OCI-LY7 (cell line): ENCODE measurements around the gene NMT1. TPM values are rescaled to one million over a fixed set of nuclear protein-coding genes. Genes with fewer than 3 reads are reported as not detected.
A peak's percentile ranks its signal among the peaks of the same experiment; 100 is the strongest.

ENCODE experiments used
- BruUV-seq: library from RNA; stranded (reverse); fragments of 400-500 nt; replicated peaks from 2 replicates; lab custom pipeline; 2021; lab: Mats Ljungman, UMichigan
- CTCF ChIA-PET: fragments of 300-600 bp; sonication (Branson Sonifier 250); formaldehyde crosslinking; loops from one replicate; lab custom pipeline; 2022; ENCODE audit warnings: antibody characterized with exemption; ENCODE audit not compliant: unreplicated experiment; lab: Charles Lee
- POLR2A ChIA-PET: fragments of 300-600 bp; sonication (Branson Sonifier 250); formaldehyde crosslinking; loops from one replicate; lab custom pipeline; 2022; ENCODE audit warnings: antibody characterized with exemption; lab: Charles Lee
- DNase-seq: peaks from one replicate; pipeline ENCODE4 v3.0.0-alpha.2; 2015; ENCODE audit warnings: low spot score
- H2AFZ ChIP-seq: fragments of 200-600 bp; sonication (generic), shearing (Covaris generic); 2 replicates; pipeline ENCODE4 v1.6.1; 2014; ENCODE audit warnings: mild to moderate bottlenecking, antibody characterized with exemption, low read length, moderate library complexity
- H3K27ac ChIP-seq: fragments of 200-600 bp; sonication (generic); 2 replicates; pipeline ENCODE4 v1.5.1; 2014; ENCODE audit warnings: mixed run types, low read depth, mild to moderate bottlenecking, moderate library complexity, low read length, inconsistent platforms; ENCODE audit not compliant: poor library complexity, severe bottlenecking
- H3K36me3 ChIP-seq: fragments of 200-600 bp; sonication (generic); 2 replicates; pipeline ENCODE4 v1.6.1; 2014; ENCODE audit warnings: mild to moderate bottlenecking, antibody characterized with exemption, low read length, moderate library complexity, mixed read lengths; ENCODE audit not compliant: insufficient read depth
- H3K4me1 ChIP-seq: fragments of 200-600 bp; sonication (generic); 2 replicates; pipeline ENCODE4 v1.5.1; 2014; ENCODE audit warnings: mild to moderate bottlenecking, low read length; ENCODE audit not compliant: insufficient read depth, poor library complexity, severe bottlenecking
- H3K4me2 ChIP-seq: fragments of 200-600 bp; sonication (generic); 2 replicates; pipeline ENCODE4 v1.6.1; 2014; ENCODE audit warnings: mild to moderate bottlenecking, low read length
- H3K4me3 ChIP-seq: fragments of 200-600 bp; sonication (generic); 2 replicates; pipeline ENCODE4 v1.5.1; 2014; ENCODE audit warnings: mild to moderate bottlenecking, low read depth, low read length; ENCODE audit not compliant: poor library complexity, severe bottlenecking
- H3K79me2 ChIP-seq: fragments of 200-600 bp; sonication (generic); 2 replicates; pipeline ENCODE4 v1.6.1; 2016; ENCODE audit warnings: low read depth, mild to moderate bottlenecking, low read length, moderate library complexity, mixed read lengths; ENCODE audit not compliant: insufficient read depth
- H3K9me2 ChIP-seq: fragments of 200-600 bp; sonication (generic); 2 replicates; pipeline ENCODE4 v1.6.1; 2016; ENCODE audit warnings: mild to moderate bottlenecking, low read length, mixed read lengths; ENCODE audit not compliant: insufficient read depth
- H3K9me3 ChIP-seq: fragments of 200-600 bp; sonication (generic); 2 replicates; pipeline ENCODE4 v1.6.1; 2014; ENCODE audit warnings: mild to moderate bottlenecking, mixed run types, low read length, mixed read lengths
- H4K20me1 ChIP-seq: fragments of 200-600 bp; sonication (generic); 2 replicates; pipeline ENCODE4 v1.6.1; 2014; ENCODE audit warnings: mild to moderate bottlenecking, antibody characterized with exemption, low read length, moderate library complexity, mixed read lengths; ENCODE audit not compliant: insufficient read depth
- CTCF ChIP-seq: fragments of 200-600 bp; sonication (generic); conservative IDR thresholded peaks from 2 replicates; pipeline ENCODE4 v1.5.1; 2014; ENCODE audit warnings: mild to moderate bottlenecking, antibody characterized with exemption, low read length, moderate library complexity, mixed read lengths
- EZH2phosphoT487 ChIP-seq: fragments of 200-600 bp; sonication (generic); IDR thresholded peaks from 2 replicates; pipeline ENCODE4 v1.6.1; 2018; ENCODE audit warnings: low read depth, borderline replicate concordance, mild to moderate bottlenecking, mixed run types, antibody characterized with exemption, low read length, moderate library complexity, mixed read lengths
- intact Hi-C: fragments of 100-400 bp; cut with micrococcal nuclease; formaldehyde crosslinking; loops from one replicate; pipeline ENCODE4 v1.10.0; 2022; ENCODE audit not compliant: unreplicated experiment
- total RNA-seq, 2 experiments: library from RNA; depleted of rRNA in 1 of 2; stranded (reverse); fragments of >200 nt in 1 of 2; shearing (Covaris generic) in 1 of 2; gene quantifications; 2 replicates each; pipeline ENCODE4 v1.2.3, GENCODE V29; 2014 to 2022

The NMT1 gene
- total RNA-seq, 2 experiments from 2014 or later, result 82.3 to 134 TPM

- no peak overlapping the region for H2AFZ ChIP-seq
- H3K4me2 ChIP-seq, result no peak overlapping the region
- H3K36me3 ChIP-seq, result peaks cover 34% of the 10 kb centered on the region
- BruUV-seq, result no TSS peak
- no peak overlapping the region for H3K27ac ChIP-seq
- POLR2A ChIA-PET, result no interaction called here
- H3K4me1 ChIP-seq, result peaks cover 13% of the 10 kb centered on the region
- no peaks in the 10 kb centered on the region for H3K9me3 ChIP-seq
- H3K9me2 ChIP-seq, result no peaks in the 10 kb centered on the region
- intact Hi-C loops, result no loop called here
- no peaks in the 10 kb centered on the region for H3K79me2 ChIP-seq
- no peak for DNase-seq
- TF ChIP-seq EZH2phosphoT487 (no peak), CTCF (no peak)
- no peak overlapping the region for H3K4me3 ChIP-seq
- no peaks in the 10 kb centered on the region for H4K20me1 ChIP-seq
- CTCF ChIA-PET, result no interaction called here
Observed at GRCh38 chr17:45110676-45111611, 49.8 kb downstream of the NMT1 start.

GRCh38 chr17:45111850-45112249 is 50.7 kb downstream of the NMT1 start:
- TF ChIP-seq EZH2phosphoT487, result no peak
- TF ChIP-seq CTCF, result no peak
- no TSS peak for BruUV-seq
- Histone ChIP-seq H3K27ac (no peak overlapping the region), H3K4me2 (peak overlapping the region; percentile 22), H4K20me1 (no peaks in the 10 kb centered on the region), H3K4me3 (no peak overlapping the region), H3K4me1 (peaks cover 13% of the 10 kb centered on the region), H3K79me2 (no peaks in the 10 kb centered on the region), H3K9me3 (no peaks in the 10 kb centered on the region), H3K9me2 (no peaks in the 10 kb centered on the region), H3K36me3 (peaks cover 25% of the 10 kb centered on the region), H2AFZ (no peak overlapping the region)
- ChIA-PET CTCF (no interaction called here), POLR2A (no interaction called here)
- DNase-seq, result peak; percentile 24
- intact Hi-C loops, result no loop called here
